ENCODE data around the gene ICE2.

ICE2 gene

GRCh38 chr15:60471314-60471713 lies 7.6 kb downstream of the ICE2 start:
- no peaks in the 10 kb centered on the region for H3K9me3 ChIP-seq (ENCODE audit: severe bottlenecking)
- peaks cover 55% of the 10 kb centered on the region for H3K36me3 ChIP-seq
- H3K27me3 ChIP-seq (ENCODE audit: insufficient read depth, low read depth, severe bottlenecking) = no peaks in the 10 kb centered on the region
- H3K4me3 ChIP-seq (ENCODE audit: low read depth, low read length) = no peak overlapping the region
- no peak for TF ChIP-seq CTCF (IDR thresholded peaks at IDR 0.05; ENCODE audit: low read depth, low read length)
- no peak for DNase-seq
- no peak overlapping the region for H3K27ac ChIP-seq

DNA sequence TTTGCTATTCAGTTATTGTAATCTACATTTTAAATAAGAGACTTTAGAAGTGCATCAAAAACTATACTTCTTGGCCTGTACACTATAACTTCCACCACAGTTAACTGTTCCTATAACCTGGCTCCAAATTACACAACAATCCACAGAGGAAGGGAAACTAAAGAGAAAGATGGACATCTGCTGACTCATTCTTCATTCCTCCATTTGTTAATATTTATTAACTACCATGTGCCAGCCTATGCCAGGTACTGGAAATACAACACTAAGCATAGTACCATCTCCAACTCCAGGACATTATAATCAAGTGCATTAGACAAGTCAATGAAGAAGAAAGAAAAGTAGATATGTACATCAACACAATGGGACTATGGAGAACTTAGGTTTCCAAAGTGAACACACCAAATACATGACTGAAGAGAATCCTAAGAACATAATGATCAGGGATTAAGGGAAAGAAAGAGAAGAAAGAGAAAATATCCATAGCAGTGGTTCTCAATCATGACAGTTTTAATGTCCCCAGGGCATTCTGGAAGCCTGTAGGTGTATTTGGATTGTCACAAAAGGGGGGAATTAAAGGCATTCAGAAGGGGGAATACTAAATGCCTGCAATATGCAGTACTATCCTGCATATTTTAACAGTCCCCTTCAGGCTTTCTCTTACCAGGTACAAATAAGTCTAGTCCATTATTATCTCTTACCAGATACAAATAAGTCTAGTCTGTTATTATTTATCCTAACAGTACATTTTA lies 8.9 kb downstream of the ICE2 start:
- no peak overlapping the region for H3K27ac ChIP-seq
- no peak for DNase-seq
- H3K36me3 ChIP-seq = peaks cover 60% of the 10 kb centered on the region

GRCh38 chr15:60464836-60465630 lies 13.9 kb downstream of the ICE2 start:
- no peaks in the 10 kb centered on the region for H3K27me3 ChIP-seq (ENCODE audit: insufficient read depth, low read depth, severe bottlenecking)
- peaks cover 39% of the 10 kb centered on the region for H3K36me3 ChIP-seq
- no peaks in the 10 kb centered on the region for H3K9me3 ChIP-seq (ENCODE audit: severe bottlenecking)
- no peak overlapping the region for H3K27ac ChIP-seq
- TF ChIP-seq CTCF (IDR thresholded peaks at IDR 0.05; ENCODE audit: low read depth, low read length) = no peak
- no peak for DNase-seq
- no peak overlapping the region for H3K4me3 ChIP-seq (ENCODE audit: low read depth, low read length)

More for the DNA sequence above, 8.9 kb downstream of the ICE2 start:
- no peaks in the 10 kb centered on the region for H3K27me3 ChIP-seq (ENCODE audit: insufficient read depth, low read depth, severe bottlenecking)
- H3K4me3 ChIP-seq (ENCODE audit: low read depth, low read length) = no peak overlapping the region
- no peak for TF ChIP-seq CTCF (IDR thresholded peaks at IDR 0.05; ENCODE audit: low read depth, low read length)
- H3K9me3 ChIP-seq (ENCODE audit: severe bottlenecking) = no peaks in the 10 kb centered on the region

GRCh38 chr15:60462027-60462426 lies 16.9 kb downstream of the ICE2 start:
- no peak for DNase-seq
- Histone ChIP-seq H3K36me3 (peaks cover 18% of the 10 kb centered on the region), H3K4me3 (ENCODE audit: low read depth, low read length) (no peak overlapping the region), H3K27ac (no peak overlapping the region), H3K9me3 (ENCODE audit: severe bottlenecking) (no peaks in the 10 kb centered on the region), H3K27me3 (ENCODE audit: insufficient read depth, low read depth, severe bottlenecking) (no peaks in the 10 kb centered on the region)
- TF ChIP-seq CTCF (IDR thresholded peaks at IDR 0.05; ENCODE audit: low read depth, low read length) = no peak

DNA sequence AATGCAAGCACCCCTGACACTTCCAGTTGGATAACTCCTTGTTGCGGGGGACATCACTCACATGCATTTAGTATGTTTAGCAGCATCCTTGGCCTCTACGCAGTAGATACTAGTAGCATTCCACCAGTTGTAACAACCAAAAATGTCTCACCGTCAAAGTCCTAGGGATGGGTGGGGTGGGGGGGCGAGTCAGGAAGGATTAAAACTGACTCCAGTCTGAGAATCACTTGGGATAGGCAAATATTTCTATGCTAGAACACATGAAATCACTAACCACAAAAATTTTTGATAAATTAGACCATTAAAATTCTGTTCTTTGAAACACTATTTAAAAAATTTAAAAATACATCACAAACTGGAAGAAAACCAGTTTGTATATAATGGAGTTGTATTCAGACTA lies 18.0 kb downstream of the ICE2 start:
- peaks cover 10% of the 10 kb centered on the region for H3K36me3 ChIP-seq
- no peak for TF ChIP-seq CTCF (IDR thresholded peaks at IDR 0.05; ENCODE audit: low read depth, low read length)
- no peak for DNase-seq
- H3K4me3 ChIP-seq (ENCODE audit: low read depth, low read length) = no peak overlapping the region
- H3K9me3 ChIP-seq (ENCODE audit: severe bottlenecking) = no peaks in the 10 kb centered on the region
- H3K27ac ChIP-seq = no peak overlapping the region
- no peaks in the 10 kb centered on the region for H3K27me3 ChIP-seq (ENCODE audit: insufficient read depth, low read depth, severe bottlenecking)
